Kidney epithelial cell (primary cell): ENCODE measurements around the gene RTCA. TPM values are rescaled to one million over a fixed set of nuclear protein-coding genes. Genes with fewer than 3 reads are reported as not detected.

Experiments
- DNase-seq: peaks from one replicate; pipeline ENCODE4 v3.0.0-alpha.2; 2010; ENCODE audit warnings: low read depth
- H3K27me3 ChIP-seq: 2 replicates; pipeline ENCODE4 v1.6.0; 2011; ENCODE audit warnings: low read length; ENCODE audit not compliant: control insufficient read depth, insufficient read depth
- H3K36me3 ChIP-seq: 2 replicates; pipeline ENCODE4 v1.5.1; 2011; ENCODE audit warnings: low read length; ENCODE audit not compliant: control insufficient read depth, insufficient read depth
- H3K4me3 ChIP-seq: 2 replicates; pipeline ENCODE4 v1.5.1; 2011; ENCODE audit warnings: low read depth, mild to moderate bottlenecking, control low read depth, low read length
- total RNA-seq: library from RNA; depleted of rRNA; stranded (reverse); fragments of >200 nt; gene quantifications from 2 replicates; pipeline ENCODE4 v1.2.3, GENCODE V29; 2015
- TF ChIP-seq, protein P1 (sequence below): IDR thresholded peaks from 2 replicates; pipeline ENCODE4 v1.5.1; 2011; ENCODE audit warnings: mild to moderate bottlenecking, moderate library complexity, low read length, control low read depth, inconsistent platforms; ENCODE audit not compliant: insufficient read depth, poor library complexity, severe bottlenecking

RTCA gene
- total RNA-seq, 1 donor from 2014 or later: 42.3 TPM

DNA sequence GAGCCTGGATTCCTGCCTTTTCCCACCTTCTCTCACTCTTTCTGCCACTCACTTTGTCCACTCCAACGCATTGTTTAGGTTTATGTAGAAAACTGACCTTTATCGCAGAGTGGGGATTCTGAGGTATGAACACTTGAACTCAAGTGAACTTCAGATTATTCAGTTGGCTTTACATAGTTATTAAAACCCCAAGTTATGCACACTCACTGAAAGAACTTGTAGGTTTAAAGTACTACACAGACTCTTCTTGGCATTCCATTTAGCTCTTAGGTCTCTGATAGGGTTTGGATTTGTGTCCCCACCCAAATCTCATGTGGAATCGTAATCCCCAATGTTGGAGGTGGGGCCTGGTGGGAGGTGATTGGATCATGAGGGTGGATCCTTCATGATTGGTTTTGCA, 39.9 kb downstream of the RTCA start:
- Histone ChIP-seq H3K27me3 (no peaks in the 10 kb centered on the region), H3K4me3 (no peak overlapping the region), H3K36me3 (no peaks in the 10 kb centered on the region)
- no peak for DNase-seq
- TF ChIP-seq, protein P1, sequence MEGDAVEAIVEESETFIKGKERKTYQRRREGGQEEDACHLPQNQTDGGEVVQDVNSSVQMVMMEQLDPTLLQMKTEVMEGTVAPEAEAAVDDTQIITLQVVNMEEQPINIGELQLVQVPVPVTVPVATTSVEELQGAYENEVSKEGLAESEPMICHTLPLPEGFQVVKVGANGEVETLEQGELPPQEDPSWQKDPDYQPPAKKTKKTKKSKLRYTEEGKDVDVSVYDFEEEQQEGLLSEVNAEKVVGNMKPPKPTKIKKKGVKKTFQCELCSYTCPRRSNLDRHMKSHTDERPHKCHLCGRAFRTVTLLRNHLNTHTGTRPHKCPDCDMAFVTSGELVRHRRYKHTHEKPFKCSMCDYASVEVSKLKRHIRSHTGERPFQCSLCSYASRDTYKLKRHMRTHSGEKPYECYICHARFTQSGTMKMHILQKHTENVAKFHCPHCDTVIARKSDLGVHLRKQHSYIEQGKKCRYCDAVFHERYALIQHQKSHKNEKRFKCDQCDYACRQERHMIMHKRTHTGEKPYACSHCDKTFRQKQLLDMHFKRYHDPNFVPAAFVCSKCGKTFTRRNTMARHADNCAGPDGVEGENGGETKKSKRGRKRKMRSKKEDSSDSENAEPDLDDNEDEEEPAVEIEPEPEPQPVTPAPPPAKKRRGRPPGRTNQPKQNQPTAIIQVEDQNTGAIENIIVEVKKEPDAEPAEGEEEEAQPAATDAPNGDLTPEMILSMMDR: no peak

DNA sequence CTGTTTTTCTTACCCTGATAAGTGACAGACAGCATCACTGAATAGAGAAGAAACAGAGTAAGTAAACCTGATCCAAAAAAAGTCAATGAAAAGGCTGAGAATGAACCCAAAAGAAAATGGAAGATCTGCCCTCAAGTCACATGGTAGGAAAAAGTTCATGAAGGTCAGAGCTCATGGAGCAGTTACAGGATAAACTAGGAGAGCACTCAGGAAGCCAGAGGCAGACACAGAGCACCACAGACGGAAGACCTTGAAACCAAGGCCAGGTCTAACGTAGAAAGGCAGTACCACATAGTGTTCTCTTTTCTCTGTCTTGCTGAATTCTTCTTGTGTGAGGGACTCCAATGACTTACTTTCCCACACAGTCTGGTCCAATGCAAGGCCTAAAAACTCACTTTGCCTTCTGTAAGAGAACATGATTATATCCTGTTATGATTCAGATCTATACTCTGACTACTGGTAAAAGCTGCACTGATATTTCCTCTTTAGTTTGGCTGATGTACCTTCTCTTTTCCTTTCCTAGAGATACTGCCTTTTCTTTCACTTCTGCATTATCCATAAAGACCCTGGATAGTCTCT, 40.8 kb downstream of the RTCA start:
- DNase-seq: no peak
- no peaks in the 10 kb centered on the region for H3K27me3 ChIP-seq
- H3K36me3 ChIP-seq: no peaks in the 10 kb centered on the region
- TF ChIP-seq, protein P1: no peak
- no peak overlapping the region for H3K4me3 ChIP-seq

DNA sequence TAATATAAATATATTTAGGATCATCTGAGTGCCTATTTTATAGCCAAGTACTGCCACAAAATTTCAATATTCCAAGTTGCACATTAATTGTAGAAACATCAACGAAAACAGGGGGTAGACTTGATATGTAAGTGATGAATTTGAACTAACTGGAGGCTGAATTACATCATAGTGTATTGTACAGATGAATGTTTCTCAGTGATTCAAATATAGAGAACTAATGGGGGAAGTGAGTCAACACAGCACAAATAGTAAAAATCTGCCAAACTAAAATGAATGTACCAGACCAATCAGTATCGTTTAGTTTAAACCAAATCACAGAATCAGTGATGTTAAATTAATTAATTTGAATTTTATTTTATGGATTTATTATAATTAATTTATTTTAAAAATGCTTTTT, 42.8 kb downstream of the RTCA start:
- H3K27me3 ChIP-seq: no peaks in the 10 kb centered on the region
- TF ChIP-seq, protein P1: no peak
- H3K4me3 ChIP-seq: no peak overlapping the region
- no peak for DNase-seq
- H3K36me3 ChIP-seq: no peaks in the 10 kb centered on the region

GRCh38 chr1:100309863-100310262, 43.8 kb downstream of the RTCA start:
- H3K36me3 ChIP-seq: no peaks in the 10 kb centered on the region

DNA sequence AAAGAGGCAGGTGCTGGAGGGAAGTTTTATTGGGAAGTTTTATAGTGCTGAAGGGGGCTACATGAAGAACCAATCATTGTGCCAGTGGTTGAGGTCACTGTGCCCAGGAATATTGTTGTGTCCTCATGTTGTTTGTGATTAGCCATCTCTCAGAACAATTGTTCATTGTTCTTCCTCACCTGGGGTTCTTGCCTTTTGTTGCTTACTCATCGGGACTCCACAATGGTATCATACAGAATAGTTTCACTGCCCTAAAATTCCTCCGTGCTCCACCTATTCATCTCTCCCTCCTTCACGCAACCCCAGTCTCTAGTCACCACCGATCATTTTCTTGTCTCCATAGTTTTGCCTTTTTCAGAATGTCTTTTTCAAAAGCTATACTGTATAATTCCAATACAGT, 47.4 kb downstream of the RTCA start:
- TF ChIP-seq, protein P1: no peak
- Histone ChIP-seq H3K4me3 (no peak overlapping the region), H3K36me3 (no peaks in the 10 kb centered on the region), H3K27me3 (no peaks in the 10 kb centered on the region)
- DNase-seq: no peak

More at GRCh38 chr1:100309863-100310262, 43.8 kb downstream of the RTCA start:
- H3K4me3 ChIP-seq: no peak overlapping the region
- TF ChIP-seq, protein P1: no peak
- DNase-seq: no peak
- no peaks in the 10 kb centered on the region for H3K27me3 ChIP-seq

DNA sequence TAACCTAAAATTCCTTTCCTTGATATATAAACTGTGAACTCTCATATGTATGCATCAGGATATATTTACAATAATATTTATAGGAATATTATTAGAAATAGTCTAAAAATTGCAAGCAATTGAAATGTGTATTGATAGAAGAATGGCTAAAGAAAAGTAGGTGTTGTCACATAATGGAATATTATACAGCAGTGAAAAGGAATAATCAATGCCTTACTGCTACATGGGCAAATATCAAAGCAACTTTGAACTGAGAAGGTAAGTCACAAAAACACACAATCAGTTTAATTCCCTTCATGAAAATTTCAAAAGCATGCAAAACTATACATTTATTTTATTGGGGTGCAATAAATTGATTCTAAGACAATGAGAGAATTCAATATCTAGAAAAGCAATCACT, 50.6 kb downstream of the RTCA start:
- no peaks in the 10 kb centered on the region for H3K27me3 ChIP-seq
- no peak for DNase-seq

More for the DNA sequence above, 50.6 kb downstream of the RTCA start:
- TF ChIP-seq, protein P1: no peak
- Histone ChIP-seq H3K4me3 (no peak overlapping the region), H3K36me3 (no peaks in the 10 kb centered on the region)
